GM21381 (cell line): ENCODE measurements around the gene FRMD4A.

Experiments
- ATAC-seq: cut with Tn5 transposase; IDR thresholded peaks from one replicate; pipeline ENCODE4 v1.9.1; 2021; ENCODE audit warnings: mild to moderate bottlenecking, moderate library complexity; ENCODE audit not compliant: unreplicated experiment

The FRMD4A gene

DNA sequence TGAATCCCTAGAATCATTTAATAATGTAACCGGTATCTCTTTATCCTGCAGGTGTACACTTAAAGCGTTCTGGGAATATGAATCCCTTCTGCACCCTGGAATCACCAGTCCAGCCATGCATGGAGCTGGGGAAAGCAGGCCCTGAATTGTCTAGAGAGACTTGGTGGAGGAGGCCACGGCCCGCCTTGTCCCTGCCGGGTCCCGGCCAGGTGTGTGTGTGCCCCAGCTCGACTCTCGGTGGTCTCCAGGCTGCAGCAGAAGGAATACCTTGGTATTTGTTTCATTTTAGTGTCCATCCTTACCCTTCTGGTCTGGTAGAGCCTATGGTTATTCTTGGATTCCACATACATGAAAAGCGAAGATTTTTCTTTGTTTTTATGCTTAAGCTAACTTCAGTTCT lies 685.9 kb downstream of the FRMD4A start:
- ATAC-seq: no peak

DNA sequence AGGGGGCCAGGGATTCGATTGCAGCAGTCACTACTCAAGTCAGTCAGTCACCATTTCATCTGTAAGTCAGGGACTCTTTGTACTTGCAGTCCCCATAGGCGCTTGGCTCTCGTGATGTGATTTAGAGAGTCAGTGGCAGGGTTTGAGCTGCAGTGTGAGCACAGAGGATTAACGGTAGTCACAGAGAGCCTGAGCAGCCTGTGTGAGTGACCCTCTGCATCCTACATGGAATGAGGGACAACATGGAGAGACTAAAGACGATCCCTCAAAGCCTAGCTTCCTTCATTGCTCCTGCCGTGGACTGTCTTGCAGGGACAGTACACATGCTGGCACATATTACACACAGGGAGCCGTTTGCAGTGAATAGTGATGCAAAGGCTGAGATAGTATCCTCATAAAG lies 687.7 kb downstream of the FRMD4A start:
- no peak for ATAC-seq

DNA sequence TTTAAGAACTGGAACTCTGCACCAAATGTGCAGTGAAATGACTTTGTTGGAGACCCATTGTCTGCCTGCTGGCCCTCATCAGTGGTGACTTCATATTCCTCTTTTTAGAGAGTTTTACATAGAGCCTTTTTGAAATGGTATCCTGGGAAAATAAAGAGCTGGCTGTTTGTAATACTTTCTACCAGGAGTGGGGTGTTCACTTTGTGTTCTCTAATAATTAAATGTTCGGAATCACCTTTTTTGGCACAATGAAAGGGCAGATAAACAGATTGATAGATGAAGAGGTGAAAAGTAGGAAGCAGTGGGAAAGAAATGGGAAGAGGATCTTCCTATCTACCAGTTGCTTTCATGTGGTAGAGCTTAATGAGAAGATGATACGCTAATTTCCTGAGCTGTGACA lies 688.4 kb downstream of the FRMD4A start:
- ATAC-seq: no peak

DNA sequence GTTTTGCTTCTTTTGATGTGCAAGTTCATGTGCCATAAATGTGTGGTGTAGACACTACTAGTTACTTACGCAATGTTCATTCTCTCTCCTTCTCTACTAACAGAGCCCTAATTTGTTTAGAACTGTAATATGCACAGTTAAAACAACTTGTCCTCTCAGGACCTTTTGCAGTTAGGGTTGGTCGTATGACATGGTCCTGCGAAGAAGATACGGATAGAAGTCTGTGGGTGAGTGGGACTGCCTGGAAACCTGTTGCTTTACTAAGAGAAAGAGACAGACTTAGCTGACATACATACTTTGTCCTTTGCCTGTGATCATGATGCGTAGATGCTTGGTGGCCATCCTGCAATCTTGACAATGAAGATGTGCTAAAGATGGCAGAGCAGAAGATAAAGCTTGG lies 692.8 kb downstream of the FRMD4A start:
- no peak for ATAC-seq

DNA sequence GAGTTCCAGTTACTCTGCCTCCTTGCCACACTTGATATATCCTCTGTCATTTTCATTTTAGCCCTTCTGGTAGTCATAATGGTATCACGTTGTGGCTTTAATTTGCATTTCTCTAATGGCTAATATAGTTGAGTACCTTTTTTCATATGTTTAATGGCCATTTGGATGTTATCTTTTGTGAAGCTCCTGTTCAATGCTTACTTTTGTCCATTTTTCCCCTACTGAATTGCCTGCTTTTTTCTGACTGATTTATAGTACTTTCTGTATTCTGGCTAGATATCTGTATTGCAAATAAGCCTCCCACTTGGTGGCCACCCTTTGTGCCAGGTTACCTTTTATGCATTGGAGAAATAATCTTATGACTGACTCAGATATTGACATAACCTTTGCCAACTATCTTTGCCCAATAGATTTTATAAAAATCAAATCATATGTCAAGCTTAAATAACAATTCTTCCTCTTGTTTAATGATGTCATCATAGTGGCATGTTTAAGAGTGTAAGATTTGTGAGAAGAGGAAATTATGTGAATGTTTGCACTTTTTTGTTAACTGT lies 693.3 kb downstream of the FRMD4A start:
- peak; percentile 57 for ATAC-seq

DNA sequence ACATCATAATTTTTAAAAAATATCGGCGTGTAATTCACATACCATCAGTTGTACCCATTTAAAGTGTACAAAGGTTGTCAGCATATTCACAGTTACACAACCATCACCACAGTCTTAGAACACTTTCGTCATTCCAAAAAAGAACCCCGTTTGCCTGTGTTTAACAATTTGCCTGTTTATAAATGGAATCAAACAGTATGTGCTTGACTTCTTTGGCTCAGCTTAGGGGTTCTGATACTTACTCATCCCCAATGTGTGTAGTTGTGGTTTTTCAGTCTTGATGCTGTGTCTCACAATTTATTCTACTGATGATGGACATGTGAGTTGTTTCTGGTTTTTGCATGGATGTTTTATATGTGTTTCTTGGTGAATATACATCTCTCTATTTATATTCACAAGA lies 693.9 kb downstream of the FRMD4A start:
- no peak for ATAC-seq

DNA sequence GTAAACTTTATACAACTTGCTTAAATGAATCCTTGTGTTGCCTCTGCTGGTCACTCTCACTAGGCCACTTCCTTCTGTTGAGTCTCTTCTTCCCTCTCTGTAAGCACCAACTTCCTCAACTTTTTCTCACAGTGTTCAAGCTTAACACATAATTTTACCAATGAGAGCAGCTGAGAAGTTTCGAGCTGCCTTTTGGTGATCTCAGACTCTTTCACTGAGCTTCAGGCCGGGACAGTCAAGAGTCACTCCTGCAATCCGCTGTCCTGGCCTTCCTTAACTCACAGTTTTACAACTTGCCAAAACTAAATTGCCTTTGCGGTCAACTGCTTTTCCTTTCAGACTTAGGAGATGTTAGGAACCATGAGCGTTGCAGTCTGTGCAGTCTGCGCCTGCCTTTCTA lies 696.5 kb downstream of the FRMD4A start:
- ATAC-seq: no peak

DNA sequence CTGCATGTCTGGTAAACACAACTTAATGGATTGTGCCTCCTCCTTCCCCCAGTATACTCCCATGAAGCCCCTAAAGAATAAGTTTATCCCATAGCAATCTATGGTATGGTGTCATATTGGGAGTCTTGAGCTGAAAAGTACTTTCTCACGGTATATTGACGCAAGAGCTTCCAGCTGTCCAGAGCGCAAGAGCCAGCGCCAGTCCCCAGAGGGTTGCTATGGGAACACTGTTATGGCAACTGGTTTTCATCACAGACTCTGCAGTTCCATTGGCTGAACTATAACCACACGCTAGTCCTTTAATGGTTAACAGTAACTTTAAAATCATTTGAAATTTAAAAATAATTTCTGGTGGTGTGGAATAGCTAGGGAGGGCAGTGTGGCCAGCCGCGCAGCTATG lies 697.0 kb downstream of the FRMD4A start:
- ATAC-seq: no peak

DNA sequence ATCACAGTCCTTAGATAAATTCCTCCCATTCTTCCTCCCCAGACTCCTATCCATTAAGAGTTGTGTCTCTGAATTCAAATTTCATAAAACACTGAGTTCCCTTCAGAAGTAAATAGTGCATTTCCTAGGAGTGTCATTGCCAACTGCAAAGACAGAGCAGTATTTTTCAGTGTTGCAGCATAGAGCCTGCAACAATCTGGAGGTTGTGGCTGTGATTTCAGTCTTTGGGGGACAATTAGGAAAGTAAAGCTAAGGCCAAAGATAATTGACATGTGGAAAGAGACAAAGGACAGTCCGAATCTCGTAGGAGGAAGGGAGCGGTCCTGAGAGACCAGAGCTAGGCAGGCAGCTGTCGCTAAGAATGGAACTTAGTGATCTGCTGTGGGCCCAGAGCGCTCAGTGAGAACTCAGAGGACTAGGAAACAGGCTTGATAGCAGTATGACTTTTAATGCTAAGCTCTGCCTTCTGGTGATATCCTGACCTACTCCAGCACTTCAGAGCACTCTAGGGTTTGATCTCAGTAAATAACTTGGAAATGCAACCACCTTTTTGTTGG lies 697.8 kb downstream of the FRMD4A start:
- no peak for ATAC-seq

DNA sequence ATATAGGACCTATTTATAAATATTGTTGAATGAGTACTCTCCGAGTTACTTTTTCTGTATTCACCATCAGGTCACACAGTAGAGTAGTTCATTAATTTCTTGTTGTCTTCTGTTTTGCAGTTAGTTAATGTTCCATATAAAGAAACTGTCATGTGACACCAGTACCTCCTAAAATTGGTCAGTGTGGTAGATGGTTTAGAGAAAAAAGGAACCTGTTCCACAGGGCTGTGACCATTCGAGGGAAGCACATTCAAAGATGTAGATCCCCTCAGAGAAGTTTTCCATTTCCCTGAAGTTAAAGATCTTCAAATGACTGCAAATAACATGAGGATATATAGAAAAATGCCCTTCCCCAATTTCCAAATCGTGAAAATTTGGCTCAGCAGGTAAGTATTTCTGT lies 698.3 kb downstream of the FRMD4A start:
- ATAC-seq: no peak

DNA sequence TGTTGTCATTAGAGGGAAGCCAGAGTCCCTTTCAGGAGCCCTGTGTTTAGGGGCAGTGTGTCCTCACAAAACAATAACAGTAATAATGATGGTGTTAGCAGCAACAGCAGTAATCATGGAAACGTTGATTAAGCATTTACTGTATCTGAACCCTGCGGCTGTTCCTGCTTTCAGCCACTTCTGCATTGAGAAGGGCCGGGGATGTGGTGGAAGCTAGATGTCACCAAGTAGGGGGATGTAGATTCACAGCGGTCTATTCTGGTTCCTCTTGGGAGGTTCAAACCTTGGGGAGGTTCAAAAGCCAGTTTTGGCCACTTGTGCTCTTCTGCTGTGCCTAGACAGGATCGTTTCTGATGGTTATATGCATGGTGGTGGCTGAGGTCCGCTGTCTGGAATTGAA lies 699.1 kb downstream of the FRMD4A start:
- no peak for ATAC-seq

DNA sequence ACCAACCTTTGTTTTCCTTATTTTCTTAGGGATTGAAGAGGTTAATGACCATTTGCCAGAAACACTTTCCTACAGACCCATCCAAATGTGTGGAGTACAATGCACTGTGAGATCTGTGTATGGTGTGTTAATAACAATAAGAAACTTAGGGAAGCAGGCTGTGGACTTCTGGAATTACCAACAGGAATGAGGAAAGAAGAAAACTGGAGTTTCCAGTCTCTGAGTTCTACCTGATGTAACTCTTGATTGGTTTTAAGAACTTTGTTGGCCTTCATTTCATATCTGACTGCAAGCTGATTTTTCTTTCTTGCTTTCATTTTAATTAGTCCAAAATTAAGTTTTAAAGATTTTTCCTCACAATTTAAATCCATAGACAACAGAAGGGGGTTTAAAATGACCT lies 700.5 kb downstream of the FRMD4A start:
- no peak for ATAC-seq

DNA sequence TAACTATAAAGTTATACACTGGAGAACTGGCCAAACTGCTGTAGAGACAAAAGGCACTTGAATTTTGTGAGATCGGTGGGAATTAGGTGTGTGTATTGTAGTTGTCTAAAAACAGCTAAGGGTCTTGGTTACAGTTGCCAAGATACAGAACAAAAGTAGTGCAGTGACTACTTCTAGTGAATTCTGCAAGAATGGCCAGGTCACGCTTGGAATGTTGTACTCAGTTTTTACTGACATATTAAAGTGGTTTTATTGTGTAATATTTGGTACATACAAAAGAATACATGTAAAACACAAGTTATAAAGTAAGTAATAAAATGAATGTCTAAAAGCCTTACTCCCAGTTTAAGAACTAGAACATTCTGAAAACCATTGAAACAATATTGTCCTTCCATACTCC lies 701.6 kb downstream of the FRMD4A start:
- ATAC-seq: no peak

DNA sequence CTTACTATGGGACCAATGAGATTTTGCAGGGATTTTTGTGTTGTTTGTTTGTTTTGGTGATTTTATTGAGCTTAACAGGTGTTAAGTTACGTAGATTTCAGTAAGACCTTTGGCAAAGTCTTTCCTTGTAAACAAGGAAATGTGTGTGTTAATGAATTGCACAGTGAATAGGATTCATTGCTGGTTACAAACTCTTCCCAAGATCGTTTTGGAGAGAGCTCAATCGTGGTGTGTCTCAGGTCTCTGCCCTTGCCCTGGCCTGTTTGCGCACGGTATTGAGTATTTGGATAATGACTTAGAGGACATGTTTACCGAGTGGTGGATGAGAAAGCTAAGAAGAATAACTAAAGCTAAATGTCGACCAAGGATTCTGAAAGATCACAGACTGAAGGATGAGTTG lies 702.1 kb downstream of the FRMD4A start:
- ATAC-seq: no peak

DNA sequence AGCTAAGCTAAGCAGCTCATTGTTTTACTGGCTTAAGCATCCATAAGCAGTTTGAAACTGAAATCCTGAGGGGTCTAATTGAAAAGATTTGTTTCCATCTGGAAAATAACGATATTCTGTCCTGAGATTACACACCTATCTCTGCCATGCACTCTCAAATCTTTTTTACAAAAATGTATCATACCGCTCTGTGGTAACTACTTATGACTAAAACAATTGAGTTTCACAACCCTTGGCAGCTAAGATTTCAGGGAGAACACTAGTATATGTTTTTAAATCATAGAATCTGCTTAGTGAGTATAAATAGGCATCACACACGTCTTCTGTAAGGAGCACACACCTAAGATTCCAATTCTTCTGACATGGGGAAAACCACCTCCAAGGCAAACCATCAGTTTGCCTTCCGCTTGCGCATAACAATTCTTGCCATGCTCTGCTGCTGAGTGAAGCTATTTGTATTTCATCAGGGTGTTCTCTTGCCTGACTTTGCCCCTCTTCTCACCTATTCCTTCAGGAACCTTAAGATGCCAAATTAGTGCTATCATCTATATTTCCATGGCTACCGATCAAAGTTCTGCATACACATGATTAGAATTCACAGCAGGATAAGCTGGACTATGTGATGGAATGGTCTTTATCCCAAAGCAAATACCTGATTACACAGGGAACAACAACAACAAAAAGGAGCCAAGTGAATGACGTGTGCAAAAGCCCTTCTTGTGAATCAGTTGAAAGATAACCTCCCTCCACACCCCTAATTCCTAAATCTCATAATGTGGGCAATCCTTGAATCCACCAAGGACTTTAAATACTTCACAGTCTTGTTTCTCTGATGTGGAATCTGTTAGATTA lies 703.0 kb downstream of the FRMD4A start:
- no peak for ATAC-seq

DNA sequence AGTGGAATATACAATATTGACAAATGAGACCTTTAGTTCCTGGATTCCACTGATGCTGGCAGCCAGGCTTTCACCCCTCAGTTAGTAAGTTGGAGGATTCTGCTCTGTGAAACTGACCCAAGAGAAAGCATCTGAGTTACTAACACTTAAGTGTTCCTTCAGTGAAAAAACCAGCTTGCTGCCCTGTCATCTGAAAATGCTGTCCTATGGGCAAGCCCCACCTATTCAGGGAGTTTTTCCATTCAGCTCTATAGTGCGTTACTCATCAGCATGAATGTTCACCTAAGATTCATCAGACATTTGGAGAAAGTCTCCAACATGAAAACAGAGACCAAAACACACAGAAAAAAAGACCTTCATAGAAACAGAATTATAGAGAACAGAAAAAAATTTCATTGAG lies 706.1 kb downstream of the FRMD4A start:
- no peak for ATAC-seq

DNA sequence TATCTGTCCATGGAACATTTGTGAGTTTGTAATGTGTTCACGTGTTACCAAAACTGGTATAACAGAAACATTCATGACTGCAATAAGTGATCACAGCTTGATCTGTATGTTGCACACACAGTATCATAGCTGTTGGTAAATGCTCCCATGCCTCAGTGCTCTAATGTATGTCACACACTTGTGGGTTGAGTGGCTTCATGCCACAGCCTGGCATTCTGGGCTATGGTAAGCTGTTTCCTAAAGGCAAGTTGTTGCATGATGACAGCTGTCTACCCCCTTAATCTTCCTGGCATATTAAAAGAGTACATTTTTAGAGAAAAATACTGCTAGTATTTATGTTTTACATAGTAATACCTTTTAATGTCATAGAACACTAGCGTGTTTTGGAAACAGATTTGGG lies 708.8 kb downstream of the FRMD4A start:
- no peak for ATAC-seq

DNA sequence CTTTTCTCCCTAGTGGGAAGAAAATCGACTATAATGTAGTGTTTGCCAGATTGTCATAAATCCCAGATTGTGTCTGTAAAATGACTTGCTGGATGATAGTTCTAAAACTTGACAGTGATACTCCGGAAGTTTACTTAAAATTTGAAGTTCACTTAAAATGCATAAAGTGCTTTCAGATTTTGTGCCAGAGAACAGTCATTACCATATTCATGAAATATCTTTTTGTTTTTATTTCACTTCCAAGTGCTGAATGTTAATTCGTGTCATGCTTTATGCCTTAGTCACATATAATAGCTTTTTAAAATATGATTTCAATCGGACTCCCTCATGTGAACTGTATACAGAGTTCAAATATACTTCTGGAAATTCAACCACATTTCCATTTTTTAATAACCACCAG lies 713.6 kb downstream of the FRMD4A start:
- no peak for ATAC-seq

DNA sequence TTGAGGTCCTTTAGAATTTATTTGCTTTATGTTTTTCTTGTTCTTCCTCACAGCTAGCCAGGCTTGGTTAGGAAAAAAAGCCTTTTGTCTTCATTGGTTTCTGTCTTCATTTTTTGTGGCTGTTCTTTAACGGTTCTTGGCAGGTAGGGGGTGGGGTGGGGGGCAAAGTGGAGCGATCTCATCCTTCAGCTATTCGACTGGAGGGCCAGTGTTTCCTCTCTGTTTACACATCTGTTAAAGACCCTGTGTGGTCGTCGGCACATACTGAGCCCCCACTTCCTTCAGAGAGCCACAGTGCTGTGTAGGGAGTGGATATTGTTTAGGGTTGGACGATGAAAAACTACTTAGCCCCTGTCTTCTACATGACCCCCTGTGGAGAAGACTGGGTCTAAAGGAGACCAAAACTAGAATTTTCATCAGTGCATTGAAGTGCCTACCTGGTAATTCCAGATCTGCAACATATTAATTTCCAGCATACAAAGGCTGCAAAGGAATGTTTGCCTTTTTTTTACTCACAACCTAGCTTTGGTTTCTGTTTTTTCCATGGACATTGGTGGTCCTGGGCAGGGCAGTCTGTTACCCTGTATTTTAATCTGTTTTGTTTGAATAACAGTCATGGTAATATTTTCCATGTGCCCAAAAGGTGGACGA lies 714.9 kb downstream of the FRMD4A start:
- no peak for ATAC-seq

DNA sequence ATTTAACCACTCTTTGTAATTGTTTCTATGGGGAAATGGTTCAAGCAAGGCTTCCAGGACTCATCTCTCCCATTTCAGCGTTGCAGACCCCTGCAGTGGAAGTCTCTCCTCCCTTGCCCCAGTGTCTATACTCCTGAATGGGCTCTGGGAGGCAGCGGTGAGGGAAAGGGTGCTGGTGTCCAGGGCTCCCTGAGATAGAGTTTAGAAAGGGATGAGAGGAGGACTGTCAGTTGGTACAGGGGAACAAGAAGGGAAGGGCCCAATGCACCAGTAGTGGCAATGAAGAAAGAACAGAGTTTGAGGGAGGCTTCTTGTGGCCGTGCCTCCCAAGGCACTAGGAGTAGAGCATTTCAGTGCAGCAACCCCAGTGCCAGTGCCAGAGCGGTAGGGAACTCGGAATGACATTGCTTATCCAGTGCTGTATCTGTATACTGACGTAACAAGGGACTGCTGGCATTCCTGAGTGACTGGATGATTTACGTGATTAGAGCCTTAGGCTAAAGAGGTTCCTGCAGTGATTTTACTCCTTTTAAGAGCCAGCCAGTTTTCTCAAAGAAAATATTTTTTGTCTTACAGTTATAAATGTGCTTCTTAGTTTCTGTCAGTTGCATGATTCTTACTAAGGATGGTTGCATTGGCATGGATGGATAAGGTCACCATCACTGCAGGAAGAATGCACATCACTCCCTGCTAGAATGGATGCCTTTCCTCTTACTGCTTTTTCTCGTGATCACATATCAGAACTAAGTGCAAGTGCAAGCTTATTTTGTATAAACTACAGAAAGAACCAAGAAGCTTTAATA lies 716.0 kb downstream of the FRMD4A start:
- ATAC-seq: no peak

DNA sequence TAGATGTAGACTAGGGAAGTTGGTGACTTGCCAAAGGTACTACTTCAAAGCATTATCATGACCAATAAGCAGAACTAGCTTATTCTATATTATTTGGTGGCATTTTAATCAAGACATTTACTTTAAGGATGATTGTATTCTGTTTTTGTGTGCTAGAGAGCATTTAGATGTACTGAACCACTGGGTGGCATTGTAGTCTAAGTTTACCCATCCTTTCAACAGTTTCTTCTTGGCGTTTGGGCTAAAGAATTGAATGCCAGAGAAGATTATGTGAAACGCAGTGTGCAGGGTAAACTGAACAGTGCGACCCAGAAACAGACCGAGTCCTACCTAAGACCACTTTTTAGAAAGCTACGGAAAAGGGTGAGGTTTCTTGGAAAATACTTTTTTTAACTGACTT lies 717.2 kb downstream of the FRMD4A start:
- no peak for ATAC-seq
